Measurements from ENCODE around the gene TNFRSF4. TPM values are rescaled to one million over a fixed set of nuclear protein-coding genes. Genes with fewer than 3 reads are reported as not detected.

TNFRSF4 gene
- total RNA-seq, 2 experiments from 2014 or later = 27.6 to 28.6 TPM

DNA sequence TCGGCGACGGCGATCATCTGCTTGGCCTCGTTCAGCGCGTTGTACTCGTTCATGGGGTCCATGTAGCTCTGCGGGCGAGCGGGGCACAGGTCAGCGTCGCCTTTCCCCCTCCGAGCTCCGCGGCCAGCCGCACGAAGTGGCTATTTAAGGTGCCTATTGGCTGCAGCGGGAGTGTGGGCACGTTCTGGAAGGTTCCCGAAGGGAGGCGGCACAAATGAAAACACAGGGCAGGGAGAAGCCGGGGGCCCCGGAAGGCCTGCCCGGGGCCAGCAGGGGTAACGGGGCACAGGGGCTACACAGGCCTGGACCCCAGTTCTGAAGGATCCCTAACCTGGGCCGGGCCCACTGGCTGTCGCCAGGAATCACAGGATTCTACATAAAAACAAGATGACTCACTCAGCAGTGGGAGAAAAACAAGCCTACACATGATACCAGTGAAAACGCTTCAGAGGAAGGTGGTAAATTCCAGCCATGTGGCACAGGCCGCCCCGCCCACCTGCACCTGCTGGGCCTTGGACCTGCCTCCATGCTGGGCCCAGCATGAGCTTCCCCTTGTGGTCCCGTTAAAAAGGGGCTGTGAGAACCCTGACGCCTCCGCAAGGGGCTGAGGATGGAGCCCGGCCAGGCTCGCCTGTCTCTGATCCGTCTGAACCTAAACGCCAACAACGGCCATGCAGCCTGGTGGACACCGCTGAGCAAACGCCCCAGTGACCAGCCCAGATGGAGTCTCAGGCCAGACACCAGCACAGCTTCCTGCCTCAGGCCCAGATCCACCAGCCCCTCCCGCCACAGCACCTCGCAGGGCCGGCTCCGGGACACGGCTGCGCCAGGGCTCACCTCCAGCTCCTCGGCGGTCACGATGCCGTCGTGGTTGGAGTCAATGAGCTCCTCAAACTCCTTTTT lies 3.9 kb upstream of the TNFRSF4 start:
- TF ChIP-seq, protein P1, sequence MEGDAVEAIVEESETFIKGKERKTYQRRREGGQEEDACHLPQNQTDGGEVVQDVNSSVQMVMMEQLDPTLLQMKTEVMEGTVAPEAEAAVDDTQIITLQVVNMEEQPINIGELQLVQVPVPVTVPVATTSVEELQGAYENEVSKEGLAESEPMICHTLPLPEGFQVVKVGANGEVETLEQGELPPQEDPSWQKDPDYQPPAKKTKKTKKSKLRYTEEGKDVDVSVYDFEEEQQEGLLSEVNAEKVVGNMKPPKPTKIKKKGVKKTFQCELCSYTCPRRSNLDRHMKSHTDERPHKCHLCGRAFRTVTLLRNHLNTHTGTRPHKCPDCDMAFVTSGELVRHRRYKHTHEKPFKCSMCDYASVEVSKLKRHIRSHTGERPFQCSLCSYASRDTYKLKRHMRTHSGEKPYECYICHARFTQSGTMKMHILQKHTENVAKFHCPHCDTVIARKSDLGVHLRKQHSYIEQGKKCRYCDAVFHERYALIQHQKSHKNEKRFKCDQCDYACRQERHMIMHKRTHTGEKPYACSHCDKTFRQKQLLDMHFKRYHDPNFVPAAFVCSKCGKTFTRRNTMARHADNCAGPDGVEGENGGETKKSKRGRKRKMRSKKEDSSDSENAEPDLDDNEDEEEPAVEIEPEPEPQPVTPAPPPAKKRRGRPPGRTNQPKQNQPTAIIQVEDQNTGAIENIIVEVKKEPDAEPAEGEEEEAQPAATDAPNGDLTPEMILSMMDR (IDR thresholded peaks at IDR 0.05) = no peak
- ATAC-seq (ENCODE audit: poor library complexity) (no peak), DNase-seq (peak in 3 of 14 experiments; percentile 46 to 73 (median 65))
- Histone ChIP-seq H3K4me1 (ENCODE audit: insufficient read depth, low read length) (peaks cover 74% of the 10 kb centered on the region), H3K4me3 (ENCODE audit: low read length) (no peak overlapping the region), H3K27me3 (ENCODE audit: control insufficient read depth in 1 of 2, insufficient read depth in 2 of 2, low read length in 2 of 2) (no peaks in the 10 kb centered on the region), H3K36me3 (ENCODE audit: insufficient read depth, low read length) (peaks cover 52% of the 10 kb centered on the region), H3K9me3 (ENCODE audit: control insufficient read depth in 1 of 2, insufficient read depth in 1 of 2, low read length in 2 of 2) (peaks cover 0 to 3% of the 10 kb centered on the region in 2 experiments), H3K27ac (ENCODE audit: low read depth in 1 of 2, low read length in 2 of 2) (peak overlapping the region; percentile 21 to 75)
- CTCF ChIA-PET = interaction anchor here (0.5 kb wide), 1 partner anchor 83 kb away, joined by 3 read pairs; no protein-coding TSS in a partner anchor
- Mint-ChIP-seq H3K9me3 (no peaks in the 10 kb centered on the region), H3K4me3 (no peak overlapping the region), H3K27me3 (no peaks in the 10 kb centered on the region), H3K36me3 (ENCODE audit: low read depth) (peaks cover 51% of the 10 kb centered on the region), H3K27ac (peak overlapping the region; percentile 71), H3K4me1 (ENCODE audit: low read depth) (peaks cover 28% of the 10 kb centered on the region)
- intact Hi-C loops (cut with DNase I, micrococcal nuclease) = no loop called here
- POLR2A ChIA-PET = interaction anchor here (0.8 to 0.9 kb wide), 3 partner anchors 10 to 20 kb away, joined by 3 read pairs; no protein-coding TSS in a partner anchor

DNA sequence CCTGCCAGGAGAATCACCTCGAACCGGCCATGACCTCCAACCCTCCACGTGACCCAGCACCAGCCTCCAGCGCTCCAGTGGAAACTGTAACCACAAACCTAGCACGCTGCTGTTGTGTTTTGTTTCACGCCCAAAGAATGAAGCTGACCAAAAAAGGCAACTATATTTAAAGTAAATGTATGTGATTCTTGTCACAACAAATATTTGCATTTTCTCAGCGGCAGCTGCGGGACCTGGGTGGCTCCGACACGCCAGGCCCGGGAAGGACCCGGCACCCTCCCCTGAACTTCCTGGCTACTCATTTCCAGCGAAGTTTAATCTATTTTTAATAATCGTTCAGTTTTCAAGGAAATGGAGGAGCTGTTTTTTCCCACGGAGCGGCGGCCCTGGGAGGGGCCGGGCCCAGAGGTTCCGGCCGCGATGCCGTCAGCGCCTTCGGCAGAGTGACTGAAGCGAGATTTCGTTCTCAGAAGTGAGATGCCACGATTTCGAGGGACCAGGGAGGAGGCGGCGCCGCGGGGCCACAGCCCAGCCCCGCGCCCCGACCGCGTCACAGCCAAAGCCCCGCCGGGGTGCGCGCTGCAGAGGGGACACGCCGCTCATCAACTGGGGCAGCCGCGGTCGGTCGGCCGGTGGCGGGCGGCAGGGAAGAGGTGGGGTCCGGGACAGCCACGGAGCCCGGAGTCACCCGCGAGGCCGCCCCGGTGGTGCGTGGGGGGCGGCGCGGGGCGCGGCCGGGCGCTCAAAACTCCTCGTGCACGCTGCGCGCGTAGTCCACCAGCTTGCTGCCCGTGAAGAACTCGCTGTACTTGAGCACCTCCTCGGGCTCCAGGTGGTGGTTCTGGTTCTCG lies 3.0 kb upstream of the TNFRSF4 start:
- TF ChIP-seq, protein P1 (IDR thresholded peaks at IDR 0.05) = no peak
- ChIA-PET POLR2A (interaction anchor here (0.8 to 1.0 kb wide), 3 partner anchors 9 to 20 kb away, joined by 3 to 8 read pairs (median 3); no protein-coding TSS in a partner anchor), CTCF (interaction anchor here (0.5 kb wide), 1 partner anchor 84 kb away, joined by 3 read pairs; no protein-coding TSS in a partner anchor)
- Histone ChIP-seq H3K27me3 (ENCODE audit: control insufficient read depth in 1 of 2, insufficient read depth in 2 of 2, low read length in 2 of 2) (no peaks in the 10 kb centered on the region), H3K27ac (ENCODE audit: low read depth in 1 of 2, low read length in 2 of 2) (peak overlapping the region; percentile 43 to 86), H3K36me3 (ENCODE audit: insufficient read depth, low read length) (peaks cover 45% of the 10 kb centered on the region), H3K4me3 (ENCODE audit: low read length) (no peak overlapping the region), H3K9me3 (ENCODE audit: control insufficient read depth in 1 of 2, insufficient read depth in 1 of 2, low read length in 2 of 2) (peaks cover 0 to 3% of the 10 kb centered on the region in 2 experiments), H3K4me1 (ENCODE audit: insufficient read depth, low read length) (peaks cover 82% of the 10 kb centered on the region)
- Mint-ChIP-seq H3K36me3 (ENCODE audit: low read depth) (peaks cover 46% of the 10 kb centered on the region), H3K9me3 (no peaks in the 10 kb centered on the region), H3K27ac (peak overlapping the region; percentile 96), H3K4me1 (ENCODE audit: low read depth) (peaks cover 26% of the 10 kb centered on the region), H3K27me3 (no peaks in the 10 kb centered on the region), H3K4me3 (peak overlapping the region; percentile 90)
- intact Hi-C loops (cut with DNase I, micrococcal nuclease) = no loop called here
- DNase-seq (peak in 7 of 14 experiments; percentile 38 to 88 (median 67)), ATAC-seq (ENCODE audit: poor library complexity) (peak; percentile 39)

Data from CD4-positive, alpha-beta T cell (primary cell).